Lung (tissue), 12 donors: Measurements from ENCODE around the gene PHF21A. TPM values are rescaled to one million over a fixed set of nuclear protein-coding genes. Genes with fewer than 3 reads are reported as not detected.

Experiments
- ATAC-seq: fragments of 200-7000 bp; cut with Tn5 transposase; one replicate; pipeline ENCODE4 v1.9.1; 2020; ENCODE audit warnings: moderate number of reproducible peaks; ENCODE audit not compliant: insufficient read depth, low FRiP score
- DNase-seq, 3 donors: peaks; one replicate each; pipeline ENCODE4 v3.0.0-alpha.2; 2013 to 2017
- H3K27ac ChIP-seq, 2 donors: one replicate each; pipeline ENCODE4 v1.5.1; 2013; ENCODE audit warnings: mild to moderate bottlenecking in 2 of 2, moderate library complexity in 2 of 2, control low read depth in 1 of 2, inconsistent platforms in 1 of 2, low read depth in 1 of 2, low read length in 1 of 2
- H3K27me3 ChIP-seq, 3 donors: one replicate each; pipeline ENCODE4 v1.5.1; 2013; ENCODE audit warnings: low read length in 2 of 3; ENCODE audit not compliant: control insufficient read depth in 3 of 3, insufficient read depth in 3 of 3
- H3K36me3 ChIP-seq, 4 donors: one replicate each; pipeline ENCODE4 v1.5.1; 2013; ENCODE audit warnings: low read length in 4 of 4, mild to moderate bottlenecking in 1 of 4, moderate library complexity in 1 of 4; ENCODE audit not compliant: control insufficient read depth in 4 of 4, insufficient read depth in 4 of 4
- H3K4me1 ChIP-seq, 5 donors: one replicate each; pipeline ENCODE4 v1.5.1; 2013; ENCODE audit warnings: low read length in 5 of 5, mild to moderate bottlenecking in 2 of 5, moderate library complexity in 1 of 5; ENCODE audit not compliant: control insufficient read depth in 5 of 5, insufficient read depth in 5 of 5
- H3K4me3 ChIP-seq: one replicate; pipeline ENCODE4 v1.5.1; 2013; ENCODE audit warnings: mild to moderate bottlenecking, control low read depth, moderate library complexity
- H3K9ac ChIP-seq, 2 donors: one replicate each; pipeline ENCODE4 v1.5.1; 2013; ENCODE audit warnings: low read length in 2 of 2, control low read depth in 1 of 2; ENCODE audit not compliant: insufficient read depth in 1 of 2
- H3K9me3 ChIP-seq, 4 donors: one replicate each; pipeline ENCODE4 v1.5.1; 2013; ENCODE audit warnings: low read length in 3 of 4, mild to moderate bottlenecking in 1 of 4, moderate library complexity in 1 of 4; ENCODE audit not compliant: control insufficient read depth in 4 of 4, insufficient read depth in 3 of 4
- CTCF ChIP-seq: IDR thresholded peaks from 2 replicates; pipeline ENCODE4 v1.5.1; 2012; ENCODE audit warnings: mild to moderate bottlenecking; ENCODE audit errors: control extremely low read depth, extremely low read depth
- WGBS, 2 donors: extraction: QIAGEN DNeasy Blood & Tissue Kit; methylation state at CpG; one replicate each; pipeline ENCODE4 v1.1.7; 2013; 5-methylcytosine and 5-hydroxymethylcytosine counted together
- polyA plus RNA-seq, 2 donors: library from polyadenylated mRNA; stranded (reverse); fragments of 200-250 nt; gene quantifications; one replicate each; pipeline ENCODE4 v1.2.1, GENCODE V29; 2013
- total RNA-seq, 2 donors: library from RNA; depleted of rRNA in 1 of 2; stranded (reverse); fragments of >200 nt in 1 of 2; gene quantifications; one replicate each; pipeline ENCODE4 v1.2.1, GENCODE V29; 2014 to 2021
- donor health status: control.
- donor health status: control.
- donor health status: Bipolar disorder and iron deficiency.
- donor health status: healthy.
- donor health status: DM: yes; HTN: yes; CAD: no.

The PHF21A gene
- total and polyA plus RNA-seq, 4 donors: 16.2 to 57.0 (median 29.9) TPM

- peaks cover 0 to 8% (median 0%) of the 10 kb centered on the region in 5 donors for H3K4me1 ChIP-seq
- no peak overlapping the region for H3K4me3 ChIP-seq
- 87 to 90% methylated on average over 1 of the region's 1 CpG for WGBS, 2 donors
- no peak for ATAC-seq
- DNase-seq: no peak
- no peak overlapping the region for H3K9ac ChIP-seq
- no peak overlapping the region for H3K27ac ChIP-seq
- no peaks in the 10 kb centered on the region for H3K27me3 ChIP-seq
- no peaks in the 10 kb centered on the region for H3K9me3 ChIP-seq
- H3K36me3 ChIP-seq: peaks cover 2 to 22% (median 10%) of the 10 kb centered on the region in 4 donors
- TF ChIP-seq CTCF: no peak
These were observed 161.4 kb downstream of the PHF21A start for GRCh38 chr11:45959851-45960250.

GRCh38 chr11:45949992-45950407 is 171.3 kb downstream of the PHF21A start:
- ATAC-seq: no peak
- H3K36me3 ChIP-seq: peaks cover 22 to 50% (median 30%) of the 10 kb centered on the region in 4 donors

GRCh38 chr11:45948356-45948755 is 172.9 kb downstream of the PHF21A start:
- no peak for ATAC-seq
- H3K9me3 ChIP-seq: no peaks in the 10 kb centered on the region
- peaks cover 28 to 50% (median 34%) of the 10 kb centered on the region in 4 donors for H3K36me3 ChIP-seq
- no peak for TF ChIP-seq CTCF
- H3K27ac ChIP-seq: no peak overlapping the region
- DNase-seq: no peak
- no peak overlapping the region for H3K9ac ChIP-seq
- 96 to 97% methylated on average over 3 of the region's 3 CpGs for WGBS, 2 donors
- peaks cover 0 to 8% (median 0%) of the 10 kb centered on the region in 5 donors for H3K4me1 ChIP-seq
- H3K27me3 ChIP-seq: no peaks in the 10 kb centered on the region
- H3K4me3 ChIP-seq: no peak overlapping the region

More at GRCh38 chr11:45949992-45950407, 171.3 kb downstream of the PHF21A start:
- no peak for TF ChIP-seq CTCF
- Histone ChIP-seq H3K27me3 (no peaks in the 10 kb centered on the region), H3K4me1 (peaks cover 0 to 8% (median 0%) of the 10 kb centered on the region in 5 donors), H3K9ac (no peak overlapping the region), H3K9me3 (no peaks in the 10 kb centered on the region), H3K27ac (no peak overlapping the region), H3K4me3 (no peak overlapping the region)
- 99 to 100% methylated on average over 1 of the region's 1 CpG for WGBS, 2 donors
- no peak for DNase-seq

GRCh38 chr11:45947885-45948284 is 173.4 kb downstream of the PHF21A start:
- no peak for TF ChIP-seq CTCF
- no peak overlapping the region for H3K4me3 ChIP-seq
- ATAC-seq (no peak), DNase-seq (no peak)
- peaks cover 0 to 8% (median 0%) of the 10 kb centered on the region in 5 donors for H3K4me1 ChIP-seq
- no peaks in the 10 kb centered on the region for H3K27me3 ChIP-seq
- H3K36me3 ChIP-seq: peaks cover 26 to 45% (median 34%) of the 10 kb centered on the region in 4 donors
- WGBS, 2 donors: 100% methylated on average over 1 of the region's 1 CpG
- no peak overlapping the region for H3K9ac ChIP-seq
- no peak overlapping the region for H3K27ac ChIP-seq
- H3K9me3 ChIP-seq: no peaks in the 10 kb centered on the region
